Nephron (organoid): Measurements from ENCODE around the gene PDE6B.

Experiments
- H3K27ac Mint-ChIP-seq, 3 experiments: 2 replicates each; pipeline ENCODE4 v1.8.0; 2020; ENCODE audit warnings: mixed read lengths in 3 of 3, mild to moderate bottlenecking in 2 of 3, moderate library complexity in 1 of 3
- H3K27me3 Mint-ChIP-seq: 2 replicates; pipeline ENCODE4 v1.8.0; 2021; ENCODE audit warnings: low read depth, mild to moderate bottlenecking, moderate library complexity, mixed read lengths
- H3K36me3 Mint-ChIP-seq: 2 replicates; pipeline ENCODE4 v1.8.0; 2020; ENCODE audit warnings: low read depth, mixed read lengths
- H3K4me1 Mint-ChIP-seq: 2 replicates; pipeline ENCODE4 v1.8.0; 2020; ENCODE audit warnings: mixed read lengths
- H3K4me3 Mint-ChIP-seq, 3 experiments: 2 replicates each; pipeline ENCODE4 v1.8.0; 2020; ENCODE audit warnings: mild to moderate bottlenecking in 3 of 3, mixed read lengths in 3 of 3, moderate library complexity in 2 of 3
- H3K9me3 Mint-ChIP-seq: 2 replicates; pipeline ENCODE4 v1.8.0; 2020; ENCODE audit warnings: mixed read lengths
- CTCF ChIP-seq, 3 experiments: fragments of 200-600 bp; sonication (generic); IDR thresholded peaks; one replicate each; pipeline ENCODE4 v1.5.0; 2021; ENCODE audit warnings: antibody characterized with exemption in 3 of 3; ENCODE audit not compliant: unreplicated experiment in 3 of 3

The PDE6B gene

GRCh38 chr4:709348-709747 lies 84.0 kb downstream of the PDE6B start:
- TF ChIP-seq CTCF (IDR thresholded peaks at IDR 0.05; ENCODE audit: unreplicated experiment in 3 of 3) = no peak
- Mint-ChIP-seq H3K27me3 (no peaks in the 10 kb centered on the region), H3K36me3 (peaks cover 32% of the 10 kb centered on the region), H3K27ac (peak overlapping the region in 2 of 3 experiments; percentile 43 to 57), H3K4me1 (peaks cover 27% of the 10 kb centered on the region), H3K4me3 (peak overlapping the region; percentile 67 to 82 (median 69)), H3K9me3 (no peaks in the 10 kb centered on the region)

GRCh38 chr4:710116-710515 lies 84.7 kb downstream of the PDE6B start:
- TF ChIP-seq CTCF (IDR thresholded peaks at IDR 0.05; ENCODE audit: unreplicated experiment in 3 of 3) = no peak
- peaks cover 31% of the 10 kb centered on the region for H3K4me1 Mint-ChIP-seq
- H3K9me3 Mint-ChIP-seq = no peaks in the 10 kb centered on the region
- peak overlapping the region; percentile 67 to 82 (median 69) for H3K4me3 Mint-ChIP-seq
- peak overlapping the region in 2 of 3 experiments; percentile 43 to 57 for H3K27ac Mint-ChIP-seq
- no peaks in the 10 kb centered on the region for H3K27me3 Mint-ChIP-seq
- H3K36me3 Mint-ChIP-seq = peaks cover 34% of the 10 kb centered on the region

GRCh38 chr4:710916-711315 lies 85.5 kb downstream of the PDE6B start:
- H3K4me3 Mint-ChIP-seq = peak overlapping the region; percentile 49 to 82 (median 54)
- H3K4me1 Mint-ChIP-seq = peaks cover 31% of the 10 kb centered on the region
- peak overlapping the region in 1 of 3 experiments; percentile 38 for H3K27ac Mint-ChIP-seq
- H3K36me3 Mint-ChIP-seq = peaks cover 34% of the 10 kb centered on the region
- no peaks in the 10 kb centered on the region for H3K27me3 Mint-ChIP-seq
- no peak for TF ChIP-seq CTCF (IDR thresholded peaks at IDR 0.05; ENCODE audit: unreplicated experiment in 3 of 3)
- H3K9me3 Mint-ChIP-seq = no peaks in the 10 kb centered on the region

GRCh38 chr4:712093-712492 lies 86.7 kb downstream of the PDE6B start:
- no peak for TF ChIP-seq CTCF (IDR thresholded peaks at IDR 0.05; ENCODE audit: unreplicated experiment in 3 of 3)
- Mint-ChIP-seq H3K4me1 (peaks cover 31% of the 10 kb centered on the region), H3K27me3 (no peaks in the 10 kb centered on the region), H3K27ac (no peak overlapping the region), H3K9me3 (no peaks in the 10 kb centered on the region), H3K4me3 (peak overlapping the region in 1 of 3 experiments; percentile 43), H3K36me3 (peaks cover 34% of the 10 kb centered on the region)

- no peak overlapping the region for H3K4me3 Mint-ChIP-seq
- no peak overlapping the region for H3K27ac Mint-ChIP-seq
- no peak for TF ChIP-seq CTCF (IDR thresholded peaks at IDR 0.05; ENCODE audit: unreplicated experiment in 3 of 3)
- H3K27me3 Mint-ChIP-seq = no peaks in the 10 kb centered on the region
- H3K4me1 Mint-ChIP-seq = peaks cover 38% of the 10 kb centered on the region
- H3K36me3 Mint-ChIP-seq = peaks cover 41% of the 10 kb centered on the region
- H3K9me3 Mint-ChIP-seq = no peaks in the 10 kb centered on the region
Observed at GRCh38 chr4:712916-713632, 87.7 kb downstream of the PDE6B start.

- H3K36me3 Mint-ChIP-seq = peaks cover 34% of the 10 kb centered on the region
- H3K4me1 Mint-ChIP-seq = peaks cover 31% of the 10 kb centered on the region
- H3K27ac Mint-ChIP-seq = no peak overlapping the region
- TF ChIP-seq CTCF (IDR thresholded peaks at IDR 0.05; ENCODE audit: unreplicated experiment in 3 of 3) = no peak
- H3K4me3 Mint-ChIP-seq = no peak overlapping the region
- no peaks in the 10 kb centered on the region for H3K9me3 Mint-ChIP-seq
- H3K27me3 Mint-ChIP-seq = no peaks in the 10 kb centered on the region
Observed at GRCh38 chr4:714087-714486, 88.7 kb downstream of the PDE6B start.
